NCI-H146 treated with DMSO at 0.1 percent for 48 hours (cell line): ENCODE results near the gene PSMB7.

Source experiments
- DNase-seq: peaks from one replicate; lab custom pipeline; 2025; ENCODE audit not compliant: unreplicated experiment; lab: John Stamatoyannopoulos, UW

The PSMB7 gene

DNA sequence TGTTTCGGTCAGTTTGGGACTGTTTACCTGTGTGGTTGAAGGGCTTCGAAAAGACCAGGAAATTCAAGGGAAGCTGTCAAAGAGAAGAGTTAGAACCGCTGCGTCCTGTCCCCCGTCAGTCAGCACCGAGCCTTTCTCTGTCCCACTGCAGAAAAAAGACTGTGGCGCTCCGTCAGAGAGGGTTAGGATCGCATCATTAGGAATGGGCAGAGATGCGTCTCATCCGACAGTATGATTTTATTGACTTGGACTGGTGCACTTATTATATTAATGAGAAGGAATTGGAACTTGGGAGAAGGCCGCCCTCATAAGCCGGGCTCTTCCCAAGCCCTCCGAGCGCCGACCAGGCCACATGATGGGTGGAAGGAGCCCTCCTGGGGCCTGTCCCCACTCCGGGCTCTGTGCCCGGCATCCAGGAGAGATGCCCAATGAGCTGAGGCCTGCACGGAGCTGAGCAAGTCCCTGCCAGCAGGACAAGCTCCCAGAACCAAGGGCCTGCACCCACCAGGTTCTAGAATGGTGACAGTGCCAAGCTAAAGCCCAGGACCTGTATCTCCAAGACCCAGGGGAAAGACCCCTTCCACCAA, 85.9 kb downstream of the PSMB7 start:
- no peak for DNase-seq

DNA sequence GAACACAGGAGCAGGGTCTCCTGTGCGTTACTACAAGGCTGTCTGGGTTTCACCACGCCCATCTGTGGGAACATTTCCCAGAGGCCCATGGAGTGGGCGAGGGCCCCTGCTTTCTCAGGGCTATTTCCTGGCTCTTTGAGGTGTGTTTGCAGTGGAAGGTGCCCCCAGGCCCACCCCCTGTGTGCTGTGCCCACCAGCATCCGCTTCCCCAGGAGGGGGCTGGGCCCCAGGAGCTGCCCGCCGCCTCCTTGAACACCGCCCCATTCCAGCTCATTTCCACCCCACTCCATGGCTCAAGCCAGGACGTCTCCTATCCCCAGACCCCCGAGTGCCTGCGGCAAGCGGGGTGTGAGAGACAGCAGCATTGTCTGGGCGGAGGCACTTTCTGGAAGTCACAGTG, 87.0 kb downstream of the PSMB7 start:
- no peak for DNase-seq

DNA sequence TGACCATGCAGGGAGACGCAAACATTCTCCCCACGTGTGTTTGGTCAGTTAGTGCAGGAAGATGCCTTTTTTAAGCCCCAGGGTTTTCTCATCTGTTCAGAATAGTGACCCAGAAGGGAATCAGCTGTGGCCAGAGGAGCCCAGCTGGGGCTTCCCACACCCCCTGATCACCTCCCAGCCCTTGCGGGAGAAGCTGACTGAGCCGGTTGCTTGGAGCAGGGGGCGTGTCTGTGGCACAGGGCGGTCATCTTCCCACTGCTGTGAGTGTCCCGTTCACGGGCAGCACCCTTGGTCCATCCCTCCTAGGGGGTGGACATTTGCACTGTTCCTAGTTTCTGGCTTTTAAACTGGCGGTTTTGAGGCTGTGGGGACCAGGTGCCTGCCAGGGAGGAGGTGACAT, 87.8 kb downstream of the PSMB7 start:
- DNase-seq, result no peak

DNA sequence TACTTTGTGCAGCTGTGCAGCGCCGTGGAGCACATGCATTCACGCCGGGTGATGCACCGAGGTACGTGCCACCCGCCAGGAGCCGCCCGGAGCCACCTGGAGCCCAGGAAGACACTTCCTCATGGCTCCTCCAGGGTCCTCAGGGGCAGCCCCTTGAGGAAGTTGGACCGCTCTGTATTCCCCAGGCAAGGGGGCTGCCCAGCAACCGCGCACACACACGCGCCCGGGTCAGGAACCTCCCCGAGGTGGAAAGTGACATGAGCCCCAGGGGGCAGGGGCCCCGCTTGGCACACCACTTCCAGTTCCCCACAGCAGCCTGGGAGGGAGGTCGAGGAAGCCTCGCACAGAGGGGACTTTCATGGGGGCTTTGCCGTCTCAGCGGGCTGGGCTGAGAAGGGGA, 88.9 kb downstream of the PSMB7 start:
- DNase-seq, result no peak

DNA sequence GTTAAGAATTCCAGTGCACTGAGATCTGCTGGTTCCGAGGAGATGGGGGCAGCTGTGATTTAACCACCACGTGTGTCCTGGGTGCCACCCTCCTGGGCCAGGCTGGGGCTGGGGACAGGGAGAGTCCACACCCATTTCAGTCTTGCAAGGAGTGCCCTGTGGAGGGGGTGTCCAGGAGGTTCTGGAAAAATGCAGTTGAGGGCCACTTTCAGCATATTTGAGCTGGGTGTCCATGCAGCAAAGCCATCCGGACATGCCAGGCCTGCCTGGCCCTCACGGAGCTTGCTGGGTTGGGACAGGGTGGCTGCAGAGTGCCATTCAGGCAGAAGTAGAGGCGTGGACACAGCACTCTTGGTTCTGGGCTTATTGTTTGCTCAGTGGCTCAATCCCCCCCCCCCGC, 89.4 kb downstream of the PSMB7 start:
- no peak for DNase-seq

DNA sequence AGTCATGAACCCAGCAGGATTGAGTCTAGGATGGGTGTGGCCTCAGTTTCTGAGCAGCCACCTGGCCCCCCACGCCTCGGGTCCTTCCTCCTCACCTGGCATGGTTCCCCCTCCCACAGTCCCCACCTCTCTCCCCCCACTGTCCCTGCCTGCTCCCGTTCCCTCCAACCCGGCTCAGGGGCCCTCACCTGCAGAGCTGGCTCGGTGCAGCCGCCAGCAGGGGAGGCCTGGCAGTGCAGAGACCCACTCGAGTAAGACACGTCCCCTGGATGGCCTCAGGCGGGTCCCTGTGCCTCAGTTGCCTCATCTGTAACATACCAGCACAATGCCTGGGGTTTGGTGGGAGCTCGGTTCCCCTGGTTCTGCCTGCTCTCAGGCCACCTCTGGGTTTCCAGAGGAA, 91.3 kb downstream of the PSMB7 start:
- DNase-seq, result no peak

DNA sequence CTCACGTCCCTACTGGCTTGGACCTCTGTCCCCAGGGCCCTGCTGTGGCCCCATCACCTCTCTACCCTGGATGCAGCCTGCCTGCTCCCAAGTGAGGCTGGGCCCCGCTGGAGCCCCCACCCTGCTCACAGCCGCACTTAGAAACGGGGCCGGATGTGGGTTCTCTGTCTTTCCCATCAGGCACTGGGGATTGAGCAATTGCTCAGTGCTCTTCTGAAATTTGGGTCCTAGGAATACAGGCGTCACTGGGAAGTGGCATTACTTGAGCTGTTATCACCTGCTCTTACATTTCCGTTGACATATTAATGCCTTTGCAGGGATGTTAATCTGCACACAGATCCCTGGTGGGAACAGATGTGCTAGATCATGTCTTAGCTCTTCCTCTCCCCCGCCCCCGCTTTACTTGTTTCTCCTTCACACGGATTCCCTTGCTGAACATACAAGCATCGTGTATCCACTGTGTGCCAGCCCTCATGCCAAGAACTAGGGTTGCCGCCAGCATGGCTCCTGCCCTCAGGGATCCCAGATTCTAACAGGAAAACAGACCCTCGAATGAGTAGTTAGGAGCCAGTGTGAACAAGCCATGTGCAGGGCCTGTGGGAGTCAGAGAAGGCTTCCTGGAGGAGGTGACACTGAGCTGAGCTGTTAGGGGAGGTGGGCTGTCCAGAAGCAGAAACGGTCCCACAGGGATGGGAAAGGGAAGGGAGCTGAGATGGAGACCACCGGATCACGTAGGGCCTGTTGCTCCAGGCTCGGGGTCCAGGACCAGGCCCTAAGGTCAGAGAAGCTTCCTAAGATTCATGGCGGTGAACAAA, 92.4 kb downstream of the PSMB7 start:
- DNase-seq, result no peak

DNA sequence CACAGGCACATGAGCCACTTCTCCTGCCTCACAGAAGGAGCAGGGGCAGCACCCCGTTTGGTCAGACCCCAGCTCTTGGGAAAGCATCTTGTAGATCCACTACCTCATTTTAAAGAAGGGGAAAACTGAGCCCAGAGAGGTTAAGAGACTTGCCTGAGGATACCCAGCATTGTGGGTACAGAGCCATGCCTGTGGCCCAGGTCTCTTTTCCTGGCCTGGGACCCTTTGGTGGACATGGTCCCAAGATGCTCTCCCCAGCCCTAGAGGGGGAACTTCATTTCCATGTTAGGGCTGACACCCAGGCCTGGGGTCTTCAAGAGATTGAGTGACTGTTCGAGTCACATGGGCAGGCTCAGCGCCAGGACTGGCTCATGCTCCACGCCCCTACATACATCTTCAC, 93.3 kb downstream of the PSMB7 start:
- no peak for DNase-seq

DNA sequence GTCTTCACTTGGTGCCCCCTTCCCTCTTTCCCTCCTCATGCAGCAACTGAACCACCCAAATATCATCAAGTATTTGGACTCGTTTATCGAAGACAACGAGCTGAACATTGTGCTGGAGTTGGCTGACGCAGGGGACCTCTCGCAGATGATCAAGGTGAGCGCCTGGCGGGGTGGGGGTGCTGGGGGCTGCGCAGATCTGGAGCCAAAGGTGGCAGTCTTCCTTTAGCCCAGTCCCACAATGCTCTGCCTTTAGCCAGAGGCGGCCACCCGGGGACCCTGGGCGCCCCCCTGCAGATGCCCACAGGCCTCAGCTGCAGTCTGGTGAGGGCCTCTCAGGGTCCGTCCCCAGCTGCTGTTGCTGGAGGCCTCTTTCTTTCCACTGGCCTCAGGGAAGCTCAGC, 93.8 kb downstream of the PSMB7 start:
- no peak for DNase-seq

DNA sequence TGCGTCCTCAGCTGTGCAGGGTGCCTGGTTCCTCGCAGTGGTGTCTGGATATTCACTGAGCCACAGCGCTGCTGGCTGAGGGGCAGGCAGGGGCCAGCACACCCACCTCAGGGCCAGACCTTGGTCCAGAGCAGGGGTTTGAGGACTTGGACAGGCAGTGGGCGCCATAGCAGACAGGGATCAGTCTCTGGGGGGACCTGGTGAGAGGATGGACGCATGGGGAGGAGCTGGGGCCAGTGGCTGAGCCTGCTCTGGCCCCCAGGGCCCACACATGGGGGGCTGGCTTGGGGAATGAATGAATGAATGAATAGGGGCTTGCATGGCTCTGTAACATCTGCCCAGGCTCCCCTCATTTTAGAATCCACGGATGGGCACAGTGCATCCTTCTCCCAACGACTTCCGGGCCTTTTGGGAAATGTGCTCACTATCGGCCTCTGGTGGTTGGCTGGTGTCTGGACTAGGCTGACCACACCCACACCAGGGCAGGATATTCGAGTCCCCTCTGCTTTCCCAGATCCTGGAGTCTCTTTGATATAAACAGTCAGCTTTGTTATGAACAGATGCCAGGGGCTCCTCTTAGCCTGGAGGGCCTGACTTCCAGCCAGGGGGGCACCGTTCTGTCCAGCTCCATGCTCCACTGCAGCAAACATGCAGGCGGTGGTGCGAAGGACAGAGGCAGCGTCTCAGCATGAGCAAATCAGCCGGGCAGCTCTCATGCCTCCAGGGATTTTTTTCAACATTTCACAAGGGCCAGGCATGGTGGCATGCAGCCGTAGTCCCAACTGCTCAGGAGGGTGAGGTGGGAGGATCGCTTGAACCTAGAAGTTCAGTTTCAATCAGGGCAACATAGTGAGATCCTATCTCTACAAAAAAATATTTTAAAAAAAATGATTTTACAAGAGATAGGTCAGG, 94.9 kb downstream of the PSMB7 start:
- DNase-seq, result peak; percentile 25

DNA sequence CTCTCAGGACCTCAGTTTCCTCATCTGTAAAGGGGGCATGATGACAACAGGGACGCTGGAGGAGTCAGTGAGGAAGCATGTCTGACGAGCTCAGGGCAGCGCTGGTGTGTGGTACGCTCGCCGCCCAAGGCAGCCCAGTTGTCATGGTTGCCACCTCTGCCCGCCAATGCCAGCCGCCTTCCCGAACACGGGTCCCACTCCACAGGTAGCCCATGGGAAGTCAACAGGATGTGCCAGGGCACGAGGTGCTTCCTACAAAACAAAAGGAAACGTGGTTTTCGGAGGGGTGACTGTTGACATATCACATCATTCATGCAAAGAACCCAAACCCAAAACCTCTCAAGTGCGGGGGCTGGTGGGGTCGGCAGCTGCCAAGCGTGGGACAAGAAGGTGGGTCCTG, 99.4 kb downstream of the PSMB7 start:
- no peak for DNase-seq

DNA sequence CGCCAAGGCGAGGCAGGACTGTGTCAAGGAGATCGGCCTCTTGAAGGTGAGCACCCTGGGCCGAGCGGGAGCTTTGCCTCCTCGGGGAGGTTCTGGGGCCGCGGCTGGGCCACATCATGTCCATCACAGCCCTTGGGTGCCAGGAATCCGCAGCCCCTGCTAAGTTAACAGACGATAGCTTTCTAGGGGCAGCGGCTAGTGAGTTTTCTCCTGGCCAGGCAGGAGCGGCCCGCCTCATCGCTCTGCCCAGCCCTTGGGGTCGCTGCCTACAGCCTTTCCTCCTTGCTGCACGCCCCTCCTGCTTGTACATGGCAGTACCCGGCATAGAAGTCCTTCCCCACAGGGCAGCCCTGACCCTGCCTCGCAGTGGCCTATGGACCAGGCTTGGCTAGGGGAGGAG, 101.3 kb downstream of the PSMB7 start:
- no peak for DNase-seq

DNA sequence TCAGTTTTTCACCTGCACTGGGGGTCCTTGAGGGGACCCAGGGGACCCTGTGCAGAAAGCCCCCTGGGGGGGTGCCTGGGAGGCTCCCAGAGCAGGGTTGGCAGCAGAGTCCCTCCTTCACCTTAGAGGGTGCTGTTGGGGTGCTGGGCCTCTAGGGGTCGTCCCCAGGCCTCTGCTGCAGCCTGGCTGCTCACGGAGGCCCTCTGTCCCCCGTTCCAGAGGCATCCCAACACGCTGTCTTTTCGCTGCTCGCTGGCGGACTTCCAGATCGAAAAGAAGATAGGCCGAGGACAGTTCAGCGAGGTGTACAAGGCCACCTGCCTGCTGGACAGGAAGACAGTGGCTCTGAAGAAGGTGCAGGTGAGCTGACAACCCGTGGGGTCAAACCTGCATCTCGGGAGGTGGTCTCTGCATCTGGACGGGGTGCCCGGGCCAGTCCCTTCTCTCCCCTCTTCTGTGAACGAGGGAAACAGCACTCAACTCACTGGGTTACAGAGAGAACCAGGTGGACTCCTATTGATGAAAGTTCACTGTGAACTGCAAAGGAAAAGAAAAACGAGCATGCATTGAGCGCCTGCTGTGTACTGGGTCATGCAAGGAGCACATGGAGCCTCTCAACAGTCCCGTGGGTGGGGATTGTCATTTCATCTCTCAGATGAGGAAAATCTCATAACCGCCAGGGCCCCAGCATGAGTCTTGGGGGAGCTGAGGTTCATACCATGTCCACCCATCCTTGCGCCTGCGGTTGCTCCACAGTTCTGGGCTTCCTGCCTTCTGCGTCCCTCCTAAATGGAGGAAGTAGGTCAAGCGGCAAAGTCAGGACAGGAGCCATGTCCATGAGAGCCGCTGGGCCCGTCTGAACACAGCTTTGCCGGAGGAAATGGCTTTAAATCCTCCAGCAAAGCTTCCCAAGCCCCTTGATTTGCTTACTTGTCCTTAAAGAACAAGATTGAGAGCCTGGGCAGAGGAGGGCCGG, 102.7 kb downstream of the PSMB7 start:
- DNase-seq, result no peak

DNA sequence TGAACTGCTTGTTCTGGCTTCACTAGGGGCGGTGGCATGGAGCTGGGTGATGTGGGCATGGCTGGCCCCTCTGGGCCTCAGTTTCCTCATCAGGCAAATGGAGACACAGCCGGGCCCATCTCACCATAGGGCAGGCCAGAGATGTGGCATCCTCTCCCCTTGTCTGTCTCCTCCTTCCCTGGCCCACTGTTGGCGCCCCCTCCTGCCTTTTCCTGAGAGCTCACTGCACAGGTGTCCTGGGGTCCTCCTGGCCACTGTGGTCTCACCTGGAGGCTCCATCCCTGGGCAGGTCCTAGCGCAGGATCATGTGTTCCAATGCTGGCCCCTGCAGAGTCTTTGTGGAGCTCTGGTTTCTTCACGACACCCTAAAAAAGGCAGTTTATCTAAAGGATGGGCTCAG, 104.0 kb downstream of the PSMB7 start:
- DNase-seq, result no peak

DNA sequence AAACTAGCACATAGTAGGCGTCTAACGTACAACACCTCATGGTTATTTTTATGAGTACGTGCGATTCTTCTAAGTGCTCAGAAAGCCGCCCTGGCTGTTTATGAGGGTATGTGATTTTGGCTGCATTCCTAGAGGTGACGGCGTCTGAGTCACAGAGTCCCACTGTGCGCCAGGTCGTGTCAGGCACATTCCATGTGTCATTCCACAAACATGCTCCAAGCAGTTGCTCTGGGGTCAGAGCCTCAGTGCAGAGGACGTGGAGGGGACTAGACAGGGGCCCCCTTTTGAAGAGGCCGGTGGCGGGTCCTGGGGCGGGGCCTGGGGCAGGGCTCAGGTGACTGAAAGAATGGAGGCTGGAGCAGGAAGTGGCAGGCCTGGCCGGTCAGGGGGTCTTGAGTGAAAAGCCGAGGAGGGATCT, 105.6 kb downstream of the PSMB7 start:
- DNase-seq, result no peak

DNA sequence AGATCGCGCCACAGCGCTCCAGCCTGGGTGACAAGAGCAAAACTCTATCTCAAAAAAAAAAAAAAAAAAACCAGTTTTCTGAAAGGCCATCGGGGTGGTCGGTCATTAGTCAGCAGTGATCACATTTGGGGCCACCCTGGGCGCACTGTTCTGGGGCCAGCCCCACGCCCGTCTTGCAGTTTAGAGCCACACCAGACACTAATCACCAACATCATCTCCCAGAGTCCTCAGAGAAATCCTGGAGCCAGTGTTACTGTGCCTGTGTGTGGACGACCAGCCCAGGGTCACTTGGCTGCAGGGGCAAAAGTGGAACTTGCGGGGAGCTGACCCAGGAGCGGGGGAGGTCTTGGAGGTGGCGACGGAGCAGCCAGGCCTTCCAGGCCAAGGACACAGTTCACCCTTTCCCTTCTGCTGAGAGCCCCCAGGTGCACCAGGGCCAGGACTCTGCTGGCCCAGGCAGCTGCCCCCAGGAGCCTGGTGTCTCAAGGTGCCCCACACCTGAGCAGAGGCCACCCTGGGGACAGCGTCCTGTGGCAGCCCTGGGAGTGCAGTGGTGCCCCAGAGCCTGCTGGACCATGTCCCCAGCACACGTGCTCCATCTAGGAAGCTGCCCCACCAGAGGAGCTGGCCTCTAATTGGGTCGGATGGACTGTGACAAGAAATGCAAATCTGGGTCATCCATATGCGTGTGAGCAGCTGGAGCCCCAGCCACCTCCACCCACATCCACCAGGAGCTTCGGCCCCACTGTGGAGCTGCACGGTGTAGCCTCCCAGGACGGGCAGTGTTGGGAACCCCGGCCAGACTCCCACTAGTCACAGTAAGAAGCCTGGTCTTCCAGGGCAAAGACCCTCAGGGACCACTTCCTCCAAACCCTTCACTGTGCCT, 106.4 kb downstream of the PSMB7 start:
- no peak for DNase-seq

DNA sequence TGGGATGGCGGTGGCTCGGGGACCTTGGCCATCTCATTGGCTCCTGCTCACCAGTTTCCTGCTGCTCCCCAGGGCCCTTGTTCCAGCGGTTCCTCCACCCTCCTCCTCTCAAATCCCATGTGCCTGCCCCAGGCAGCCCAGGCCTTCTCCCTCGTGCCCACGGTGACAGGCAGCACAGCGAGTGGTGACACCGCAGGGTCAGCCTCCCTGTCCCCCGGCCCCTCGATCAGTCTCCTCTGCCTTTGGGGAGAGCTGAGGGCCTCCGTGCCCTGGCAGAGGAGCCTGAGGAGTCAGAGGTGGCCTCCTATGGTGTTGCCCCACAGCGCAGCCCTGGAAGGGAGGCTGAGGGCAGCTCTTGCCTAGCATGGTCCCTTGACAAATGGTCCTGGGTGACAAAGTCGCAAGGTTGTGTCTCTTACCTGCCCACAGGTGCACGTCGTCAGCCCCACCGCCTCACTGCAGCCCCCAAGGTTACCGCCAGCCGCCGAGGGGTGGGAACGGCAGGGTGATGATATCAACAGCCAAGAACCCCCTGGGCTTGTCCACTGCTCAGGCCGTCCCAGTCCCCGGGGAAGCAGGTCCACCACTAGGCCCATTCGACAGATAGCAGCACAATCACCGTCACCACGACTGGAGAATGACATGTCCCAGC, 107.7 kb downstream of the PSMB7 start:
- DNase-seq, result no peak

DNA sequence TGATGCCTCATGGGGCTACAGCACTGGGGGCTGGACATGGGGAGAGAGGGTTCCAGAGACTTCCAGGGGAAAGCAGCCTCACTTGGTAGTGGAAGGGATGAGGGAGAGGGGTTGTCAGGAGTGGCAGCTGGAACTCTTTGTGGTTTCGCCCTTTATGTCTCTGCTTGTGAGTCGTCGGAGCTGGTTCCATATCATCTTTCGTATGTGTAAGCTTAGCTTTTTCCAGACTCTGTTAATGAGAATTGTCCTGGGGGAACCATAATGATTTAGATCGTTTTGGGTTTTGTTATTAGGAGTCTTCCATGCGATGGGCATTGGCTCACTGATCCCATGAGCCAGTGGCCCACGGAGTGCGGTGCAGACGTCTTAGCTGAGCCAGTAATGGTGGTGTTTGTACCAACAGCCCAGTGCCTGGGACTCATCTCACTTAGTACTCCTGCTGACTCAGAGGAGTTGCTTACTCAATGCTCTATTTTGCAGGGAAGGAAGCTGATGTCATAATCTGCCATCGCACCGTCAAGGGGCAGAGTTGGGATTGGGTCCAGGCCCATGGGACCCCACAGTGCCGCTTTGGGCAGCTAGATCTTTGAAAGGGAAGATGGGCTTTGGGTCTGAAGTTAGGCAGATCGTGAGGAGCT, 109.0 kb downstream of the PSMB7 start:
- DNase-seq, result no peak

DNA sequence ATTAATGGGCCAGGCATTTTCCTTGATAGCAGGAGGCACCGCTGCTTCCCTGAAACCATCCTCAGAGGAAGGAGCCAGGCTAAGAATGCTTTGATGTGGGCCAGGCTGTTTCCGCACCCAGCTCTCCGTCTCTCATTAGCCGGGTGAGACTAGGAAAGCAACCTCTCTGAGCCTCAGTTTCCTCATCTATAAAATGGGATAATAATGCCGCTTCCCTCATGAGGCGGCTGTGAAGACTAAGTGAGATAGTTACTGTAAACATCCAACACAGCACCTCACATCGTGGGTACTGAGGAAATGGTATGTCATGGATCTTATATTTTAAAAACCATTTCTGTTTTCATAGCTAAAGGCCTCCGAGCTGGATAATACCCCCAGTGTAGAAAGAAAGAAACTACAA, 111.0 kb downstream of the PSMB7 start:
- no peak for DNase-seq
